CD4-positive, CD25-positive, alpha-beta regulatory T cell (primary cell): ENCODE measurements around the gene TMPRSS5. TPM values are rescaled to one million over a fixed set of nuclear protein-coding genes. Genes with fewer than 3 reads are reported as not detected.
"Not testable (repeated sequence)": the region's sequence is repeated elsewhere in the genome, so short reads cannot be mapped to it uniquely, and the experiment has no call there.

Experiments
- ATAC-seq, 2 donors: fragments of 150-1000 bp; cut with Tn5 transposase; one replicate each; pipeline ENCODE4 v1.10.0; 2021; ENCODE audit warnings: low read depth in 2 of 2, moderate number of reproducible peaks in 2 of 2, moderate library complexity in 1 of 2
- DNase-seq, 3 donors: peaks; one replicate each; pipeline versions ENCODE4 v3.0.0 to v3.0.0-alpha.2; 2012 to 2022; ENCODE audit warnings: mixed read lengths in 1 of 3
- H3K27ac ChIP-seq: one replicate; pipeline ENCODE4 v1.7.0; 2013; ENCODE audit warnings: mild to moderate bottlenecking, low read length; ENCODE audit not compliant: insufficient read depth, poor library complexity, severe bottlenecking
- H3K27me3 ChIP-seq: one replicate; pipeline ENCODE4 v1.7.0; 2013; ENCODE audit warnings: low read length; ENCODE audit not compliant: control insufficient read depth, insufficient read depth
- H3K36me3 ChIP-seq: one replicate; pipeline ENCODE4 v1.7.0; 2013; ENCODE audit warnings: mild to moderate bottlenecking, low read length, moderate library complexity; ENCODE audit not compliant: control insufficient read depth, insufficient read depth
- H3K4me1 ChIP-seq: 2 replicates; pipeline ENCODE4 v1.7.0; 2013; ENCODE audit warnings: mild to moderate bottlenecking, low read length; ENCODE audit not compliant: insufficient read depth, control insufficient read depth, poor library complexity, severe bottlenecking
- H3K4me3 ChIP-seq: one replicate; pipeline ENCODE4 v1.7.0; 2013; ENCODE audit warnings: low read depth, mild to moderate bottlenecking, low read length, moderate library complexity
- H3K9me3 ChIP-seq, 2 experiments: 1 replicate in 1 of 2; 2 replicates in 1 of 2; pipeline ENCODE4 v1.7.0; 2013; ENCODE audit warnings: low read length in 2 of 2, mild to moderate bottlenecking in 1 of 2, moderate library complexity in 1 of 2; ENCODE audit not compliant: control insufficient read depth in 2 of 2
- H3K27ac Mint-ChIP-seq, 3 donors: one replicate each; pipeline ENCODE4 v1.8.0; 2020 to 2022; ENCODE audit warnings: mild to moderate bottlenecking in 3 of 3, mixed read lengths in 3 of 3, moderate library complexity in 2 of 3
- H3K27me3 Mint-ChIP-seq: one replicate; pipeline ENCODE4 v1.8.0; 2022; ENCODE audit warnings: mild to moderate bottlenecking, mixed read lengths
- H3K36me3 Mint-ChIP-seq: one replicate; pipeline ENCODE4 v1.8.0; 2020; ENCODE audit warnings: mixed read lengths
- H3K4me1 Mint-ChIP-seq, 4 donors: one replicate each; pipeline ENCODE4 v1.8.0; 2020 to 2022; ENCODE audit warnings: mixed read lengths in 4 of 4, mild to moderate bottlenecking in 1 of 4
- H3K4me3 Mint-ChIP-seq, 4 donors: one replicate each; pipeline ENCODE4 v1.8.0; 2020 to 2022; ENCODE audit warnings: mild to moderate bottlenecking in 4 of 4, mixed read lengths in 4 of 4, moderate library complexity in 3 of 4
- H3K9me3 Mint-ChIP-seq, 7 donors: one replicate each; pipeline ENCODE4 v1.8.0; 2020 to 2022; ENCODE audit warnings: mixed read lengths in 7 of 7, mild to moderate bottlenecking in 3 of 7, moderate library complexity in 2 of 7
- polyA plus RNA-seq, 4 donors: library from polyadenylated mRNA; unstranded; fragments of 300-500 nt; fragmentation: Illumina TruSeq; gene quantifications; one replicate each; pipeline ENCODE4 v1.2.3, GENCODE V29; 2021
- total RNA-seq: library from RNA; stranded (reverse); gene quantifications from one replicate; pipeline ENCODE4 v1.2.3, GENCODE V29; 2022

TMPRSS5 gene
- total and polyA plus RNA-seq, 5 donors from 2014 or later, result 0.08 to 0.74 TPM; not detected in 3

- Histone ChIP-seq H3K27ac (no peak overlapping the region), H3K27me3 (no peaks in the 10 kb centered on the region), H3K36me3 (no peaks in the 10 kb centered on the region), H3K9me3 (no peaks in the 10 kb centered on the region), H3K4me3 (no peak overlapping the region), H3K4me1 (no peaks in the 10 kb centered on the region)
- H3K36me3 Mint-ChIP-seq, result peaks cover 18% of the 10 kb centered on the region
- ATAC-seq, result no peak
- H3K9me3 Mint-ChIP-seq, result peaks cover 0 to 4% (median 0%) of the 10 kb centered on the region in 7 donors
- no peak overlapping the region for H3K4me3 Mint-ChIP-seq
- peaks cover 0 to 5% (median 0%) of the 10 kb centered on the region in 4 donors for H3K4me1 Mint-ChIP-seq
- H3K27me3 Mint-ChIP-seq, result no peaks in the 10 kb centered on the region
- no peak for DNase-seq
- H3K27ac Mint-ChIP-seq, result no peak overlapping the region
These were observed 19.8 kb upstream of the TMPRSS5 start for GRCh38 chr11:113725913-113726312.

GRCh38 chr11:113725407-113725806, 19.3 kb upstream of the TMPRSS5 start:
- Histone ChIP-seq H3K27ac (no peak overlapping the region), H3K9me3 (no peaks in the 10 kb centered on the region), H3K36me3 (no peaks in the 10 kb centered on the region), H3K4me1 (no peaks in the 10 kb centered on the region), H3K4me3 (no peak overlapping the region), H3K27me3 (no peaks in the 10 kb centered on the region)
- no peak overlapping the region for H3K27ac Mint-ChIP-seq
- no peaks in the 10 kb centered on the region for H3K27me3 Mint-ChIP-seq
- H3K4me3 Mint-ChIP-seq, result peak overlapping the region in 1 of 4 donors; percentile 48
- H3K36me3 Mint-ChIP-seq, result peaks cover 22% of the 10 kb centered on the region
- ATAC-seq, result no peak
- peaks cover 0 to 4% (median 0%) of the 10 kb centered on the region in 7 donors for H3K9me3 Mint-ChIP-seq
- no peak for DNase-seq
- H3K4me1 Mint-ChIP-seq, result peaks cover 0 to 5% (median 0%) of the 10 kb centered on the region in 4 donors

- no peaks in the 10 kb centered on the region for H3K27me3 ChIP-seq
- H3K9me3 Mint-ChIP-seq, result peaks cover 0 to 4% (median 0%) of the 10 kb centered on the region in 7 donors
- H3K4me1 Mint-ChIP-seq, result peaks cover 0 to 5% (median 0%) of the 10 kb centered on the region in 4 donors
- H3K4me3 Mint-ChIP-seq, result no peak overlapping the region
- H3K9me3 ChIP-seq, result no peaks in the 10 kb centered on the region
- no peak for ATAC-seq
- H3K4me1 ChIP-seq, result no peaks in the 10 kb centered on the region
- H3K36me3 Mint-ChIP-seq, result peaks cover 22% of the 10 kb centered on the region
- H3K27ac ChIP-seq, result no peak overlapping the region
- no peak overlapping the region for H3K4me3 ChIP-seq
- DNase-seq, result no peak
- no peak overlapping the region for H3K27ac Mint-ChIP-seq
- H3K27me3 Mint-ChIP-seq, result no peaks in the 10 kb centered on the region
- H3K36me3 ChIP-seq, result no peaks in the 10 kb centered on the region
These were observed 18.7 kb upstream of the TMPRSS5 start for GRCh38 chr11:113724778-113725177.

GRCh38 chr11:113723787-113724186, 17.7 kb upstream of the TMPRSS5 start:
- H3K4me1 Mint-ChIP-seq, result peaks cover 0 to 3% (median 0%) of the 10 kb centered on the region in 4 donors
- no peaks in the 10 kb centered on the region for H3K27me3 ChIP-seq
- H3K36me3 ChIP-seq, result no peaks in the 10 kb centered on the region
- H3K27ac Mint-ChIP-seq, result no peak overlapping the region
- no peak overlapping the region for H3K4me3 ChIP-seq
- peaks cover 30% of the 10 kb centered on the region for H3K36me3 Mint-ChIP-seq
- DNase-seq (no peak), ATAC-seq (no peak)
- H3K9me3 Mint-ChIP-seq, result peaks cover 0 to 5% (median 0%) of the 10 kb centered on the region in 7 donors
- no peaks in the 10 kb centered on the region for H3K9me3 ChIP-seq
- no peak overlapping the region for H3K4me3 Mint-ChIP-seq
- no peaks in the 10 kb centered on the region for H3K27me3 Mint-ChIP-seq
- H3K27ac ChIP-seq, result no peak overlapping the region
- H3K4me1 ChIP-seq, result no peaks in the 10 kb centered on the region

GRCh38 chr11:113722934-113723333, 16.8 kb upstream of the TMPRSS5 start:
- DNase-seq (no peak), ATAC-seq (no peak)
- no peak overlapping the region for H3K27ac Mint-ChIP-seq
- H3K4me1 Mint-ChIP-seq, result no peaks in the 10 kb centered on the region
- H3K36me3 Mint-ChIP-seq, result peaks cover 31% of the 10 kb centered on the region
- no peaks in the 10 kb centered on the region for H3K9me3 ChIP-seq
- H3K27me3 ChIP-seq, result no peaks in the 10 kb centered on the region
- H3K4me3 Mint-ChIP-seq, result no peak overlapping the region
- H3K27me3 Mint-ChIP-seq, result no peaks in the 10 kb centered on the region
- no peaks in the 10 kb centered on the region for H3K36me3 ChIP-seq
- H3K4me1 ChIP-seq, result no peaks in the 10 kb centered on the region
- no peak overlapping the region for H3K27ac ChIP-seq
- peaks cover 0 to 7% (median 0%) of the 10 kb centered on the region in 7 donors for H3K9me3 Mint-ChIP-seq
- no peak overlapping the region for H3K4me3 ChIP-seq

- no peak for DNase-seq
- Mint-ChIP-seq H3K4me1 (no peaks in the 10 kb centered on the region), H3K9me3 (peaks cover 0 to 7% (median 0%) of the 10 kb centered on the region in 7 donors), H3K27ac (no peak overlapping the region), H3K4me3 (no peak overlapping the region), H3K36me3 (peaks cover 35% of the 10 kb centered on the region), H3K27me3 (no peaks in the 10 kb centered on the region)
- Histone ChIP-seq H3K4me3 (no peak overlapping the region), H3K9me3 (no peaks in the 10 kb centered on the region), H3K27ac (no peak overlapping the region), H3K27me3 (no peaks in the 10 kb centered on the region), H3K36me3 (no peaks in the 10 kb centered on the region), H3K4me1 (no peaks in the 10 kb centered on the region)
- ATAC-seq, result no peak
These were observed 16.1 kb upstream of the TMPRSS5 start for GRCh38 chr11:113722221-113722620.

GRCh38 chr11:113721462-113722066, 15.5 kb upstream of the TMPRSS5 start:
- no peaks in the 10 kb centered on the region for H3K9me3 ChIP-seq
- no peaks in the 10 kb centered on the region for H3K36me3 ChIP-seq
- H3K4me3 ChIP-seq, result no peak overlapping the region
- H3K36me3 Mint-ChIP-seq, result peaks cover 38% of the 10 kb centered on the region
- no peak overlapping the region for H3K27ac Mint-ChIP-seq
- no peak for ATAC-seq
- no peaks in the 10 kb centered on the region for H3K27me3 Mint-ChIP-seq
- no peak overlapping the region for H3K27ac ChIP-seq
- H3K4me1 ChIP-seq, result no peaks in the 10 kb centered on the region
- no peaks in the 10 kb centered on the region for H3K27me3 ChIP-seq
- DNase-seq, result no peak
- peaks cover 0 to 7% (median 0%) of the 10 kb centered on the region in 7 donors for H3K9me3 Mint-ChIP-seq
- H3K4me3 Mint-ChIP-seq, result no peak overlapping the region
- H3K4me1 Mint-ChIP-seq, result no peaks in the 10 kb centered on the region

- not testable (repeated sequence) for H3K36me3 ChIP-seq, H3K4me3 ChIP-seq, H3K9me3 ChIP-seq, H3K9me3 Mint-ChIP-seq, H3K27me3 Mint-ChIP-seq, H3K4me3 Mint-ChIP-seq, DNase-seq, H3K27ac ChIP-seq, H3K4me1 ChIP-seq, H3K4me1 Mint-ChIP-seq, H3K27me3 ChIP-seq, H3K27ac Mint-ChIP-seq, ATAC-seq
- peaks cover 48% of the 10 kb centered on the region for H3K36me3 Mint-ChIP-seq
These were observed 14.4 kb upstream of the TMPRSS5 start for GRCh38 chr11:113720478-113720877.
